Omental fat pad (tissue), 4 donors: ENCODE measurements around the gene ARHGEF17. TPM values are rescaled to one million over a fixed set of nuclear protein-coding genes. Genes with fewer than 3 reads are reported as not detected.

Source experiments
- ATAC-seq: fragments of 150-250 bp; one replicate; pipeline ENCODE4 v1.9.1; 2016; ENCODE audit warnings: mild to moderate bottlenecking, moderate library complexity; ENCODE audit not compliant: low FRiP score
- DNase-seq: peaks from one replicate; pipeline ENCODE4 v3.0.0-alpha.2; 2019; ENCODE audit warnings: low spot score
- total RNA-seq, 4 donors: library from RNA; depleted of rRNA; stranded (reverse); fragments of >200 nt; gene quantifications; one replicate each; pipeline ENCODE4 v1.1.0, GENCODE V29; 2016
- TF ChIP-seq, protein P1 (sequence below), 3 donors: fragments of 450-650 bp; IDR thresholded peaks; one replicate each; pipeline ENCODE4 v1.5.1; 2016 to 2017; ENCODE audit warnings: antibody characterized with exemption in 3 of 3, mild to moderate bottlenecking in 3 of 3, moderate library complexity in 2 of 3

The ARHGEF17 gene
- total RNA-seq, 4 donors from 2014 or later, result 27.3 to 80.7 (median 31.9) TPM

DNA sequence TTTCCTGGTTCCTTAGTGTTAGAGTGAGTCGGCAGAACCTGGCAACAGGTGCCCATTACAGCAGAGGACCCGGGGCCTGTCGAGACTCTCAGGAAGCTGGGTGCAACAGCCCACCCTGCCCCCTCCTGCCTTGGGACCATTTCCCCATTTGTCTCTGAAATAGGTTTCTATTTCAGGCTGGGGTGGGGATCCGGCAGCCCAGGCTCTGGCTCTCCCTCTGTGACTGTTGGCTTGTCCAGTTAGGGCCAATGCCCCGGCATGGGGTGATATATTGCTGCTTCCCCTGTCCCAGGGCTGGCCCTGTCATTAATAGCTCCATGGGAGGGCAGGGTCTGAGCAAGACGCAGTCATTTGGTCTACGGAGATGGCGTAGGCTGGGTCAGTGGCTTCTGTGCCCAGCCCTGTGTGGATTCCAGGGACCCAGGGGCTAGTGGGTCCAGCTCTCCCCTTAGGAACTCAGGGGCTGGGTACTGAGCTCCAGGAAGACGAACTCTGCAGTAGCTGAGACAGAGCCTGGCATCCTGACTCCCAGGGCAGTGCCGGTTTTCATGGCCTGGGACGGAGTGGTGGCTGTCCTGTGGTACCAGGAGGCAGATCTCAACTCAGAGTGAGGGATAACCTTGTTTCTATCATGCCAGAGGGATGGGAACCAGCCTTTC is 33.2 kb upstream of the ARHGEF17 start:
- ATAC-seq (no peak), DNase-seq (no peak)
- TF ChIP-seq, protein P1, sequence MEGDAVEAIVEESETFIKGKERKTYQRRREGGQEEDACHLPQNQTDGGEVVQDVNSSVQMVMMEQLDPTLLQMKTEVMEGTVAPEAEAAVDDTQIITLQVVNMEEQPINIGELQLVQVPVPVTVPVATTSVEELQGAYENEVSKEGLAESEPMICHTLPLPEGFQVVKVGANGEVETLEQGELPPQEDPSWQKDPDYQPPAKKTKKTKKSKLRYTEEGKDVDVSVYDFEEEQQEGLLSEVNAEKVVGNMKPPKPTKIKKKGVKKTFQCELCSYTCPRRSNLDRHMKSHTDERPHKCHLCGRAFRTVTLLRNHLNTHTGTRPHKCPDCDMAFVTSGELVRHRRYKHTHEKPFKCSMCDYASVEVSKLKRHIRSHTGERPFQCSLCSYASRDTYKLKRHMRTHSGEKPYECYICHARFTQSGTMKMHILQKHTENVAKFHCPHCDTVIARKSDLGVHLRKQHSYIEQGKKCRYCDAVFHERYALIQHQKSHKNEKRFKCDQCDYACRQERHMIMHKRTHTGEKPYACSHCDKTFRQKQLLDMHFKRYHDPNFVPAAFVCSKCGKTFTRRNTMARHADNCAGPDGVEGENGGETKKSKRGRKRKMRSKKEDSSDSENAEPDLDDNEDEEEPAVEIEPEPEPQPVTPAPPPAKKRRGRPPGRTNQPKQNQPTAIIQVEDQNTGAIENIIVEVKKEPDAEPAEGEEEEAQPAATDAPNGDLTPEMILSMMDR (IDR thresholded peaks at IDR 0.05), result no peak

DNA sequence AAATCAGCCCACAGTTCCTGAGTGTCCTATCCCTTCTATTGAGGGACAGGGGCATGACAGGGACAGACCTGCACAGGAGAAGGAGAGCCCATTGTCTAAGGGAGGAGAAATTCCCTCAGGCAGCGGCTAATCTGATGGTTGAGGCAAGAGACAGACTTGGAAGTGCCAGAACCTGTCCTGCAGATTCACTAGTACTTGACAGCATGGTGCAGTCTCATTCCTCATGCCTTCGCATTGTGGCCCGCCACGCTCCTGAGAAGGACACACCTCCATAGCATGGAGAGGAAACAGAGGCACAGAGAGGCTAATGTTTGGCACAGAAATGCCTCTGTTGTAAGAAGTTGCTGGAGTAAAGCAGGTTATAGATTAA is 32.7 kb upstream of the ARHGEF17 start:
- no peak for ATAC-seq
- TF ChIP-seq, protein P1 (IDR thresholded peaks at IDR 0.05), result no peak
- no peak for DNase-seq

DNA sequence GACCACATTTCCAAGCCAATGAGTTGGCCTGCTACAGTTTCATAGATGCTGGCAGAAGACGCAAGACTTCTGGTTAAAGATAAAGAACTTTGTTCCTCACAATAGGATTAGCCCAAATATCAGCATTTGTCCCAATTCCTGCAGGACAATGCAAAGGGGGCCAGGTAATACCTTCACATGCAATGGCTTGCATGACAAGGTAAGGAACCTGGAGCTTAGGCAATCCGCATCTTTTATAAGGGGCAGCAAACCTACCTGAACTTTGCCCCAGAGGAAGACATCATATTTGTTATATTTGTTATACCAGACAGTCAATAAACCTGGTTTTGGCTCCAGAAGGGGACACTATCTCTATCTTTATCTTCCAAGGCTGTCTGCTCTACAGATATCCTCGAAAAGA is 30.6 kb upstream of the ARHGEF17 start:
- TF ChIP-seq, protein P1 (IDR thresholded peaks at IDR 0.05), result no peak
- ATAC-seq, result no peak
- no peak for DNase-seq

DNA sequence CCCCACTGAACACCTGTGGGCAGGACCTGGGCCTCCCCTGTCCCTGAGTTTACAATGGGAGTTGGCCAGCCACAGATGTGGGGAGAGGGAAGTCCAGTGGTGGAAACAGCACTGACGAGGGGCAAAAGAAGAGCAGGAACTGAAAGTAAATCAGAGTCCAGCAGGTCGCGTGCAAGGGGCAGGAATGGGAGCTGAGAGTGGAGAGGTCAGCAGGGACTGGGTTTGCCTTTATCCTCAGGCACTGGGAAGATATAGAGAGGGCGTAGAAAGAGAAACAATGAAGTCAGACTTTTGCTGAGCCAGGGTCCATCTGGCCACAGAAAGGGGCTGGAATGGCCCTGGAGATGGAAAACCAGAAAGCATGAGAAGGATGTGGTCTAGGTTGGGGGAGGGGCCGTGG is 27.4 kb upstream of the ARHGEF17 start:
- TF ChIP-seq, protein P1 (IDR thresholded peaks at IDR 0.05), result no peak
- no peak for ATAC-seq
- no peak for DNase-seq

DNA sequence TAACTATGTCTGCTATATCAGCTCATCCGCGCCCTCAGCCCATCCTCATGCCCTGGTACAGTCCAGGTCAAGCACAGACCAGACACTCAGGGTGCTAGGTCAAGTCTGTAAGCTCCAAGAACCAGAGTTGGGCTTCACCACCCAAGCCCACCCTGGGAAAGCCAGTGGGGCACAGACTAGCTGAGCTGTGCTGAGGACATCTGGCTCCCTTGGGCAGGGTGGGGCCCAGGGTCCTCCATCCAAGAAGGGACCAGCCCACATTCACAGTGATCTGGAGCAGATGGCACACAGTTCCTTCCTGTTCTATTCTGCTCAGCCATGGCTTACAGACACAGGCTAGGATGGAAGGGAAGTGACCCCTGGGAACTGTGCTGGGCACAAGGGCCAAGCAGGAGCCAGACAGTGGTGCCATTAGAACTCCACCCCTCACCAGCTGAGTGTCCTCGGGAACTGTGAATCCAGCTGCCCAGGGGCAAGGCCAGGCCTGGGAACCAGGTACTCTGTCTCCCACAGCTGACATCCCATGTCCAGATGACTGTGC is 26.8 kb upstream of the ARHGEF17 start:
- TF ChIP-seq, protein P1 (IDR thresholded peaks at IDR 0.05), result no peak
- DNase-seq (no peak), ATAC-seq (no peak)

DNA sequence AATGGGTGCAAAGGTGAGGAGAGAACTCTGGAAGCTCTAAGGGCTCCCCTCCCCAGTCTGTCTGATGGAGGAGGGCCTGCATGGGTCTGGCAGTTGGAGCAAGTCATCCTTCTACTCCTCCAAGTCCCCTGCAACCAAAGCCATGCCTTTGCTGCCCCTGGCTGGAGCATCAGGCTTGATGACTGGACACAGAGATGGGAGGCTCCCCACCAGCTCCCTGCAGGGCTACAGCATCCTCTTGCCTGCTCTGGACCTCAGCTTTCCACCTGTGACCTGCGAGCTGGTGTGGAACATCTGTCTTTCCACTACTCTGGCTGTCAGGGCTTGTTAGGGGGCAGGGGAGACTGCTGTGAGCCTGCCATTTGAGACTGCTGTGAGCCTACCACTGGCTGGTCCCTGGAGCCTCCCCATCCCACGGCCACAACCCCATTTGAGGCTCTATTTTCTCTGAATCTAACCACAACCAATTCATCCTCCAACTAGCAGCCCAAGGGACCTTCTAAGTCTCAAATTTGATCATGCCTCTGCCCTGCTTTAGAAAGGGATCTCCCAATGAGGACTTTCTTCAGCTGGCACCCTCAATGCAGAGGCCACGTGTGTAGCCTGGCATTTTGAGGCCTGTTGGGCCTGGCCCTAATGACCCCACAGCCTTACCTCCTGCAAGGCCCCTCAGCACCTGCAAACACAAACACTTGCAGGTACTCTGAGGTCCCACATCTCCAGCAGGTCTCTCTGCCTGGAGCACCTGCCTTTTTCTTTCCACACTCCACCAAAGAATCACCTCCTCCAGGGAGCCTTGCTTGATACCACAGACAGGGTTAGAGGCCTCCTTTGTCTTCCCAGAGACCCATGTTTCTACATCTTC is 26.0 kb upstream of the ARHGEF17 start:
- DNase-seq (no peak), ATAC-seq (no peak)
- TF ChIP-seq, protein P1 (IDR thresholded peaks at IDR 0.05), result no peak
